Stimulated activated CD8-positive, alpha-beta memory T cell treated with anti-CD3 and anti-CD28 coated beads, Interleukin-4, amount 100 ng/mL, for 4 hours (primary cell): ENCODE data around the gene SS18L1.

Source experiments
- DNase-seq, 2 donors: peaks; one replicate each; pipeline ENCODE4 v3.0.0-alpha.2; 2020; ENCODE audit warnings: low read depth in 2 of 2, low spot score in 1 of 2

The SS18L1 gene

DNA sequence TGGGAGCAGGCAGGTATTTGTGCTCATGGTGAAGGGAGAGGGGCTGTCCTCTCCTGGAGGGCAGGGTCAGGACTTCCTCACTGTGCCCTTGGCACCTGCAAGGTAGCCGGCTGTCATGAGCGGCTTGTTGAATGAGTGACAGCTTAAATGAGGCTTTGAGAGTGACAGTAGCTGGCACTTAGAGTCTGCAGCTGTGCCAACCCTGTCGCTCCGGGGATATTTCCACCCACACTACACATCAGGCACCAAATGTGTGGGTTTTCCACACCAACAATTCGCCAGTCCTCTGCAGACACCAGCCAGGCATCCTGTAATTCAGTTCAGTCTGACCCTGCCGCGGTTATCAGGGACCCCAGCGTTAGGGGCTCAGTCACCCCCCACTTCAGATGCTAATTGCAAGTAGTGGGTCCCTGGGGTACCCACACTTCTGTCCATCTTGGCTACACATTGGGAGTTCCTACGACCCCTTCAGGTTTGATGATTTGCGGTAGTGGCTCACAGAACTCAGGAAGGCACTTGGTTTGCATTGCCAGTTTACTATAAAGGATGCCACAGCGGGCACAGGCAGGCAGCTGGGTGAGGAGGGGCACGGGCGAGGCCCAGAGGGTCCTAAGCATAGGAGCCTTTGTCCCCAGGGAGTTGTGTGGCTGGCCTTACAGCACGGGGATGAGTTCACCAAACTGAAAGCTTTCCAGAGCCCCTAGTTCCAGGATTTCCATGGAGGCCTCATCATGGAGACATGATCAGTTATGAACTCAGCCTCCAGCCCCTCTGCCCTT, 48.4 kb downstream of the SS18L1 start:
- DNase-seq: no peak

DNA sequence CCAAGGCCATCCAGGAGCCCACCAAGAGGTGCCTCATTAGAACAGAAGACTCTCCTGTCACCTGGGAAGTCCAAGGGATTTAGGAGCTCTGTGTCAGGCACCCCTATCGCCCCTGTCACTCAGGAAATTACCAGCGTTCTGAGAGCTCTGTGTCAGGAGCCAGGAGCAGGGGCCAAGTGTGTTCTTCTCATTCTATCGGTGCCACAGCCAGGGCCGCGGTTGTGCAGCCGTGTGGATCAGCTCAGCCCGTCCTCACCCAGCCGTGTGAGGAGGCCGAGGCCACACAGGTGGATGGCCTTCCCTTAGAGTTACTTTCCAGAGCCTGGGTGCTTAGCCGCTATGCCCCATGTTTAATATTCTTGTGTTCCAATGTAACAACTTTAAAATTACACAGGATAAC, 49.1 kb downstream of the SS18L1 start:
- no peak for DNase-seq

DNA sequence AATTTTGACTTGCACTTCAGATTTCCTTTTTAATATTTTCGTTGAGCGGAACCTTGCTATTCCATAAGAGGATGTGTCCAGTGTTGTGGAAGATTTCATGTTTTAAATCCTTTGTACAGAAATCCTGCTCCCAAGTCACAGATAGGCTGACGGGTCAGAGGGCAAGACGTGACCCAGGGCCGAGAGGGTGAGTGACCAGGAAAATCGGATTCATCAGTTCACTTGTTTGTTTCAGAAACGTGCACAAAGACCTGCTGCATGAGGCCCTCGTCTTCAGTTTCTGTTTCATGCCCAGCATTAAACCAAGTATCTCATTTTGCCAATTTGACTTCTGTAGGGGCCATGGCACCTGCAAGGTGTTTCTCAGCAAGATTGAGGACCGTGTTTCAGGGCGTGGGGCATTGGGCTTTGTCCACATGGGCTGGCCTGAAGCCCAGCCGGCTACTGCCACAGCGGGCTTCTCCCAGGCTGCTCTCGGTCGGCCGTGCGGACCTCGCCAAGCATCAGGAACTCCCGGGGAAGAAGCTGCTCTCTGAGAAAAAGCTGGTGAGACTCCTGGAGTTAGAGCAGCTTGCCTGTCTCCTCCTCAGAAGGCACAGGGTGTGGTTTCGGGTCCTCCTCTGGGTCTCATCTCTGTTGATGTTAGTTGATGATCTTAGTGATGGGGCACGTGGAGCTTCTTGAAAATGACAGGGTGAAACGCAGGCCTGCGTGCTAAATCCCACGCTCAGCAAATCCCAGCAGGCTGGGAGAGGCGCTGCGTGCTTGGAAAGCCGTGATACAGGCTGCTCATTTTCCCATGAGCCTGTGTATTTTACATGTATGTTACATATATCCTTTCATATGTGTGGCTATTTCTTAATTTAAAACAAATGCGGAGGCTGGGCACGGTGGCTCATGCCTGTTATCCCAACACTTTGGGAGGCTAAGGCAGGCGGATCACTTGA, 49.8 kb downstream of the SS18L1 start:
- DNase-seq: no peak

DNA sequence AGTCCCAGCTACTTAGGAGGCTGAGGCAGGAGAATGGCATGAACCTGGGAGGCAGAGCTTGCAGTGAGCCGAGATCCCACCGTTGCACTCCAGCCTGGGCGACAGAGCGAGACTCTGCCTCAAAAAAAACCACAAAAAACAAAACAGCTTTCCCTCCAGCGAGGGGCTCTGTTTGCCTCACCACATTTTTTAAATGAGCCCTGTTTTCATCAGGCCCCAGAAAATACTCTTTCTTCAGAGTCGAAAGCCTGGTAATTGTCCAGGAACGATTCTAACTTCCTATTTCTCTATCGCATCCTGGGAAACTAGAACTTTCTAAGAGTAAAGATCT, 51.5 kb downstream of the SS18L1 start:
- no peak for DNase-seq

DNA sequence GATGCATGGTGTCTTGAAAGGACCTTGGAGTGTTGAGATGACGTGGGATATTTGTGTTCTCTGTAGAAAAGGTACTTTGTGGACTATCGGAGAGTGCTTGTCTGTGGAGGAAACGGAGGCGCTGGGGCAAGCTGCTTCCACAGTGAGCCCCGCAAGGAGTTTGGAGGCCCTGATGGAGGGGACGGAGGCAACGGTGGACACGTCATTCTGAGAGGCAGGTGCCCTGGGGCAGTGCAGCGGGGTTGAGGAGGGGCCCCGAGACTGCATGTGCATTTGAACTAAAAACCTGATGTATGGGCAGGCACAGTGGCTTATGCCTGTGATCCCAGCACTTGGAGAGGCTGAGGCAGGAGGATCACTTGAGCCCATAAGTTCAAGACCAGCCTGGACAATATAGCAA, 52.2 kb downstream of the SS18L1 start:
- DNase-seq: no peak

DNA sequence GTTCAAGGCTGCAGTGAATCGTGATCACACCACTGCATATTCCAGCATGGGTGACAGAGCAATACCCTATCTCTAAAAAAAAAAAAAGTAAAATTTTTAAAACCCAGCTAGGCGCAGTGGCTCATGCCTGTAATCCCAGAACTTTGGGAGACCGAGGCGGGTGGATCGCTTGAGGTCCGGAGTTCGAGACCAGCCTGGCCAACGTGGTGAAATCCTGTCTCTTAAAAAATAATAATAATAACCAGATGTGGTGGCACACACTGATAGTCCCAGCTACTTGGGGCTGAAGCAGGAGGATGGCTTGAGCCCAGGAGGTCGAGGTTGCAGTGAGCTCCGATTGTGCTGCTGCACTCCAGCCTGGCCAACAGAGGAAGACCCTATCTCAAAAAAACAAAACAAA, 52.7 kb downstream of the SS18L1 start:
- DNase-seq: no peak

DNA sequence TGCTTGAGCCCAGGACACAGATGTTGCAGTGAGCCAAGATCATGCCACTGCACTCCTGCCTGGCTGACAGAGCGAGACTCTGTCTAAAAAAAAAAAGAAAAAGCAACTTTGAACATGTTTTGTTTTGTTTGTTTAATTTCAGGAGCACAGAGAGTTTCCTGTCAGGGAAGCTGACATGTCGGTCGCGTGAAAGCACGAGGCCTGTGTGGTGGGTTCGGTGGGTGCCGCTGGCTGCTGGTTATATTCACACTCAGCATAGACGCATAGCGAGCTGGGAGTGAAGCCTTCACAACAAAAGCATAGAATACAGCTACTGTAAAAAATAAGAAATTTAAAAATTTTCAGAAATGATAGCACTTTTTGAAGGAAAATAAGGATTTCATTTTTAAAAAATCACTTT, 53.7 kb downstream of the SS18L1 start:
- DNase-seq: no peak

DNA sequence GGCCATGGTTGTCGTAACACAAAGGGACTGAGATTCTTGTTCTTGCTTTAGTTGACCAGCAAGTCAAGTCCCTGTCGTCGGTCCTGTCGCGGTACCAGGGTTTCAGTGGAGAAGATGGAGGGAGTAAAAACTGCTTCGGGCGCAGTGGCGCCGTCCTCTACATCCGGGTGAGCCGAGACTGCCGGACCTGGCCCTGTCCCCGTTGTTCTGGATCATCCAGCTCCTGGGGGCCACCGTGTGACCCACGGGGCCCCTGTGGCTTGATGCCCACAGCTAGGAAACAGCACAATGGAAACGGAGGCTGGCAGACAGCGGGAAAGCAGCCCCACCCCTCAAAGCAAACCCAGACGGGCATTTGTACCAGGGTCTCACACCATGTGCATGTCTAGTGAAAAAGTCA, 54.2 kb downstream of the SS18L1 start:
- no peak for DNase-seq

DNA sequence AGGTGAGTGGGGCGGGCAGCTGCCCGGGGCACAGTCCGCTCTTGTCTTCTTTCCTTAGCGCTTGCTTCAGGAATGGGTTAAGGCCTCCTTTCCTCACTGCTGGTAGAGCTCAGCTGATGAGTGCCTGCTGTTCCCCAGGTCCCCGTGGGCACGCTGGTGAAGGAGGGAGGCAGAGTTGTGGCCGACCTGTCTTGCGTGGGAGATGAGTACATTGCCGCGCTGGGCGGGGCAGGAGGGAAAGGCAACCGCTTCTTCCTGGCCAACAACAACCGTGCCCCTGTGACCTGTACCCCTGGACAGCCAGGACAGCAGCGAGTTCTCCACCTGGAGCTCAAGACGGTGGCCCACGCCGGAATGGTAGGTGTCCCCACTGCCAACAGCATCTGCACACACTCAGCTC, 54.9 kb downstream of the SS18L1 start:
- no peak for DNase-seq

DNA sequence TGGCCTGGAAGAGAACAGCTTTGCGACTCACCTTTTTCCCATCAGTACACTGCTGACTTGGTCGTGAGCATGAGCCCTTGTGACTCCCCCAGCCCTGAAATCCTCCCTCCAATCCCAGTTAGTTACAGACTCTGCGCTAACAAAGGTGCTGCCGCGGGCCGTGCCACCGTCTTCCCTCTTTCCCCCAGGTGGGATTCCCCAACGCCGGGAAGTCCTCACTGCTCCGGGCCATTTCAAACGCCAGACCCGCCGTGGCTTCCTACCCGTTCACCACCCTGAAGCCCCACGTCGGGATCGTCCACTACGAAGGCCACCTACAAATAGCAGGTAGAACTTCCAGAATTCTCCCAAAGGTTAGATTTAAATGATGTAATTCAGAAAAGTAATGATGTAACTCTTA, 55.4 kb downstream of the SS18L1 start:
- no peak for DNase-seq

DNA sequence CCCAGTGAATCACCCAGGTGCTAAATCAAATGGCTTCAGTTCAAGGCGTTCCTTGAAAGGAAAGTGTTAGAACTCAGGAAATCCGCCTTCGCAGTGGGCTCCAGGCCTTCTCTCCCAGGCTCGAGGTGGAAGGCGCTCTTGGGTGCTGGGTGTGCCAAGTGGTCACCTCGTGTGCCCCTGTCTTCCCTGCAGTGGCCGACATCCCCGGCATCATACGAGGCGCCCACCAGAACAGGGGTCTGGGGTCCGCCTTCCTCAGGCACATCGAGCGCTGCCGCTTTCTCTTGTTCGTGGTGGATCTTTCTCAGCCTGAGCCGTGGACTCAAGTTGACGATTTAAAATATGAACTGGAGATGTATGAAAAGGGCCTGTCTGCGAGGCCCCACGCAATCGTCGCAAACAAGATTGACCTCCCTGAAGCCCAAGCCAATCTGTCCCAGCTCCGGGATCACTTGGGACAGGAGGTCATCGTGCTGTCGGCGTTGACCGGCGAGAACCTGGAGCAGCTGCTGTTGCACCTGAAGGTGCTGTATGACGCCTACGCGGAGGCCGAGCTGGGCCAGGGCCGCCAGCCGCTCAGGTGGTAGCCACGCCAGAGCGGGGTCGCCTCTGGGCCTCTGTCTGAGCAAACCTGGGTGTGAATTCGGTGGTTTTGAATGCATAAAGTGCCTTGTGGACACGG, 57.1 kb downstream of the SS18L1 start:
- no peak for DNase-seq

DNA sequence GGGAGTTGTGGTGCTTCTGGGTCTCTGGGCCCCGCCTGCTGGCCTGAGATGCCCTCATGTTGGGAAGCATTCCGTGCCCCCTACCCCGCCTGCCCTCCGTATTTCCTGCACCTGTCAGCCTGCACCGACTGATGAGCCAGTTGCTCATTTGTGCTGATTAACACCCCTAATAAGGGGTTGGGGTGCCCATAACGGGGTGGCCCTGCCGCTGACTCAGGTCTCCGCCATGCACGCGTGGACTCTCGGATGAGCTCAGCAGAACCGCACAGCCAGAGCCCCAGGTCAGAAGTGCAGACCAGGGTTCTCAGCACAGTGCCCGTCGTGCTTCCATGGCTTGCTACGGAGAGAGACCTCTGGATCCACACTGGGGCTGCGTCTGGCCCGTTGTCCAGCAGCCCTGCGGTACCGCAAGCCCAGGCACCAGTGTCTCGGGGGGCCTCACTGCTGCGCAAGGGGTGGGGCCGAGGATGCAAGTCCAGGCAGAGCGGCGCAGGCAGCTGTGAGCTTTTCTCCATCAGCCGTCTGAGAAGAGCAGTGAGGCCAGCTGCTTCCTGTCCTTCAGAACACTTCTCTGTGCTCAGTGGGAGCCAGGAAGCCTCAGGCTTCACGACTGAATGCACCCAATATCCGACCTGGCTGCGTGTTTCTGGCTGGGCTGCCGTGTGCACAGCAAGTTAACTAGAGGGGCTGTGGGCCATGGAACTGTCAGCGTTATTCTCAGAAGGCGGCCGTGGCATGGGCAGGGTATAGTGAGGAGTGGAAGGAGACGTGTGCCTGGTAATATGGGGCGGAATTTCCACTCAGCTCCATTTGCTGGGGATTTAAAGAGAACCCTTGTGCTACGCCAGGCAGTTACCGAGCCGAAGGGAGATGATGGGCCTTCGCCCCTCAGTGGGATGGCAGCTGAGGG, 57.9 kb downstream of the SS18L1 start:
- DNase-seq: no peak

DNA sequence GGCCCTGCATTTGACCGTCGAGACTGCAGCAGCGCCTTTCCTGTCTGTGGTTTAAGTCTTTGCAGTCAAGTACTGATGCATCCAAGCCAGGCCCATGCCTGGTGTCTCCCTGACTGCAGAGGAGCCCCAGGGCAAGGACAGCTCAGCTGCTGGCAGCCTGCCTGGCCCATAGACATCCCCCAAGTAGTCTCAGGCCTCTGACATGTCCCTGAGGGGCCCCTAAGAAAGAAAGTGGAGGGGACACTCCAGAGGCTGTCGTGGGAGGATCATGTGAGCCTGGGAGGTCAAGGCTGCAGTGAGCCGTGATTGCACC, 58.5 kb downstream of the SS18L1 start:
- no peak for DNase-seq

DNA sequence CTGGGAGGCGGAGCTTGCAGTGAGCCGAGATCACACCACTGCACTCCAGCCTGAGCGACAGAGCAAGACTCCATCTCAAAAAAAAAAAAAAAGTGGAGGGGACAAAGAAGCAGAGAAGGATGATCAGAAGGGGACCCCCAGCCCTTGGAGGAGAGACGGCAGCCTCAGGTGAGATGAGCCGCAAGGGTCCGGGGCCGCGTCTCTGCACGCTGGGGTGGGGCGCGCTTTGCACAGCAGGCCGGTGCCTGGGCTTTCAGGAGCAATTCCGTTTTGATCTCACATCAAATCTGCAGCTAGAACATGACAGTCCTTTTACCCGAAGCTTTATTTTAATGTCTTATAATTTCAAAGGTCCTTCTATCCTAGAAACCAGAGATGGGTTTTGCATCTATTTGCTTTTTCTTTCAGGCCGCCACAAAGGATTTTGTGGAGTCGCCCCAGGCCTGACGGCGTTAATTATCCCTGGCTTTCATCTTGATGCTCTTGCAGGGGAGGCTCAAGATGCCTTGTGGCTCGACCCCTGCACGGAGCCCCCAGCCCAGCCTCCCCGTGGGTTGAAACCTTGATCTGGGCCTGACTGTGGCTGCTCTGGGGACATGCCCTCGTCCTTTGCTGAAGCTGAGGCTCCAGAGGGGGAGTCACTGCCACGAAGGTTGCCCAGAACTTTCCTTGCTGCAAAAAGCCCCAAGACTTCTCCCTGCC, 59.3 kb downstream of the SS18L1 start:
- no peak for DNase-seq

DNA sequence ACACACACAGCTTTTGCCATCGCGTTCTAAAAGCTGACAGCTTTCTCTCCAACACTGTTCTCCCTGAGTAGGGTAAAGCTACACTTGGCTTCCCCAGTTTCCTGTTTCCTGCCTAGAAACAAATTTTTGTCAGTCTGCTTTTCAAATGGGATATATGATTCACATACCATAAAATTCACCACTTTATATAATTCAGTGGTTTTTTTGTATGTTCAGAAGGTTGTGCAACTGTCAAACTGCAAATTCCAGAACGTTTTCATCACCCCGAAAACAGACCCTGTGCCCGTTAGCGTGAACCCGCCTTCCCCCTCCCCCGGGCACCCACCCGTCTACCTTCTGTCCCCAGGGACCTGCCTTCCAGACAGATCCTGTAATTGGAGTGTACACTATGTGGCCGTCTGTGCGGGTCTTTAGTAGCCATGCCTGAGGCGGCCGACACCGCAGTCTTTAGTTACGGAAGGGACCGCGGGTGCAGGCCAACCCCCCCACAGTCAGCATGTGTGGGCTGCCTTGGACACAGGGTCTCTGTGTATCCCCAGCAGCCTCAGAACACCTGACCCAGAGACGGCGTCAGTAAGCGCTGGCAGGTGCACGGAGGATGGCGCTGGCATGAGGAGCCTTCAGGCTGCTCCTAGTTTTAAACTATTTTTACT, 59.9 kb downstream of the SS18L1 start:
- DNase-seq: no peak

DNA sequence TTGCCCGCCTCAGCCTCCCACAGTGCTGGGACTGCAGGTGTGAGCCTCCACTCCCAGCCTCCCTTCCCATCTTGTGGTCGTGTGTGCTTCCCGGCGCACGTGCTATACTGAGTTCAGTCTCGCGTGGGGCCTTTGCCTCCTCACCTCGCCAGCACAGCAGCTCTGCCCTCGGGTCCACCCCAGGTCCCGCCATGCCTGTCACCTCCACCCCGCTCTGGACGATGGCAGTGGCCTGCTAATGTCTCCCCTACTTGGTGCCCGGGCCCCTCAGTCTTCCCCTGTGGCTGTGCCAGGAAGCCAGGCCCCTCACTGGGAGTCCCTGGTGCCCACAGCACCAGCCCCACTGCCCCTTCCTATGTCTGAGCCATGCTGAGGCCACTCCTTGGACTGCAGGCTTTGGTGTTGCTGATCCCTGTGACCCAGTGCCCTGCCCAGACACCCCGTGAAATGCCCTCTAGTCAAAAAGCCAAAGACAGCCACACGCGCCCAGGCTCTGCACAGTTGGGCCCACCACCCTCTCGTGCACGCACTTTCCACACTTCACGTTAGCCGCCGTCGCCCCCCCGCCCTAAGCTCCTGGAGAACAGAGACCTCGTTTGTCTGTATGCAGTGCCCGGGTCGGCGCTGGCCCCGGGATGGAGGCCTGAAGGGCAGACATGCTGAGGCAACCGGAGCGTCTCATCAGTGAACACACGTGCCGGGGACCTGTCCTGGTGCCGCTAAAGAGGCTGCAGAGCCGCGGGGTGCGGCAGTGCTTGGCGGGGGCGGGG, 62.2 kb downstream of the SS18L1 start:
- no peak for DNase-seq

DNA sequence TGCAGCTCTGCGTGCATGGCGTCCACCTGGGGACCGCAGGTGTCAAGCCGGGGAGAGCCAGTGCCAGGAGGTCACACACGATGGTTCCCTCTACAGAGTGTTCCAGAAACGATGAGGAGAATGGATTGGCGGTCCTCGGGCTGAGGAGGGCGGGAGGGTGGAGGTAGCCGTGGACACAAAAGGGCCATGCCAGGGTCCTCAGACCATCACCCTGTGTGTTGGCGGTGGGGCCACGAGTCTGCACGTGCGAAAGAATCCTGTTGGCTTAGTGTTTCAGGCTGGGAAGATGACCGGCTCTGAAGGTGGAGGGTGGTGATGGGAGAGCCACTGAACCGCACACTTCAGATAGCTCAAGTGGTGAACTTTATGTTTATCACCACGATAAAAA, 62.8 kb downstream of the SS18L1 start:
- DNase-seq: no peak

DNA sequence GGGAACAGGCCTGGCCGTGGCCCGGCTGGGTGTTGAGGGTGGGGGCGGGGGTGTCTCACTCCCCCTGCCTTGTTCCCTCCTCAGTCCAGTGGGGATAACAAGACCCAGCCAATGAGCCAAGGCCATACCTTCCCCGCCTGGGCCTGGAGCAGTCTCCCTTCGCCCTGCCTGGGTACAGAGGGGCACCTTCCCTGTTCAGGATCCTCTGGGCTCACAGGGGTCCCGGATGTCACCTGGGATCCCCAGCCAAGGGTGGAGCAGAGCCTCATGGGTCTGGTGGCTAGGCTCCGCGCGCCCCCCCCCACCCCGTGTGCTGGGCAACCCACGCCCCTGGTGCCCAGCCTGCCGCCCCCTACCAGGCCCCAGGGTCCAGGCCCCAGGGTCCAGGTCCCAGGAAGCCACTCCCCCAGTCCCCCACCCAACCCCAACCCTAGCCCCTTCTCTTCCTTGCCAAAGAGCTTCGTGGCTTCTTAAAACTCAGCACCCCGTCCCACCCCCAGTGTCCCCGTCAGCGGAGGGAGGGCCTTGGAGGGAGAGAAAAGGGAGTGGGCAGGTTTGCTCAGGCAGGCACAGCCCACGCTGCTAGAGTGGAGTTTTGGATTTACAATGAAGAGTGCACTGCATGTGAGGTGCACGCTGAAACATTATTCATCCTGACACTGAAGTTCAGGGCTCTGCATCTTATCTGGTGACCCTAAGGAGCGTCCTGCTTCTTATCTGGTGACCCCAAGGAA, 64.7 kb downstream of the SS18L1 start:
- no peak for DNase-seq
